Renal cortex interstitium (tissue), 11 donors: ENCODE results near the gene IVD. TPM values are rescaled to one million over a fixed set of nuclear protein-coding genes. Genes with fewer than 3 reads are reported as not detected.
"Not testable (repeated sequence)": the region's sequence is repeated elsewhere in the genome, so short reads cannot be mapped to it uniquely, and the experiment has no call there.

Source experiments
- DNase-seq, 11 donors: peaks; one replicate each; pipeline ENCODE4 v3.0.0-alpha.2; 2013; ENCODE audit warnings: low read depth in 9 of 11, low spot score in 4 of 11; ENCODE audit errors: extremely low read depth in 1 of 11
- polyA plus RNA-seq, 3 donors: library from polyadenylated mRNA; unstranded; fragments of 120-200 nt; gene quantifications; one replicate each; pipeline ENCODE4 v1.2.1, GENCODE V29; 2013; ENCODE audit not compliant: insufficient read length in 3 of 3

Gene IVD
- polyA plus RNA-seq, 3 donors = 74.5 to 94.5 (median 76.0) TPM

DNA sequence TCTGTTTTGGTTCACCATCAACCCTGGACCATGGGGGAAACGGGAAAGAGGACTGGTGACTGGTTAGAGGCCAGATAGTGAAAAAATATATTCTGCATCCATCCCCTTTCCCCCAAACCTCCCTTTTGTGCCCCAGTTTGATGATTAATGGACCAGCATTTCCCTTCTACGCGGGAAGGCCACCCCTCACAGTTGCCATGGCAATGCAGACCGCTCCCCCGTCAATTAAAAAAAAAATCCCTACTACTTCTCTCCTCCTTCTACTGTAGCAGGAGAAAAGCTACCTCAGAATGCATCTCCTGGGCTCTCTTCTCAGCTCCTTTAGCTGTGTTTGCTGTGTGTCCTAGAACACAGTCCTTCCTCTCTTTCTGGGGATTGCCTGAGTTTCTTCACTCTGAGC lies 39.1 kb downstream of the IVD start:
- no peak for DNase-seq

- DNase-seq = no peak
Measured at GRCh38 chr15:40445421-40445922, 39.9 kb downstream of the IVD start.

DNA sequence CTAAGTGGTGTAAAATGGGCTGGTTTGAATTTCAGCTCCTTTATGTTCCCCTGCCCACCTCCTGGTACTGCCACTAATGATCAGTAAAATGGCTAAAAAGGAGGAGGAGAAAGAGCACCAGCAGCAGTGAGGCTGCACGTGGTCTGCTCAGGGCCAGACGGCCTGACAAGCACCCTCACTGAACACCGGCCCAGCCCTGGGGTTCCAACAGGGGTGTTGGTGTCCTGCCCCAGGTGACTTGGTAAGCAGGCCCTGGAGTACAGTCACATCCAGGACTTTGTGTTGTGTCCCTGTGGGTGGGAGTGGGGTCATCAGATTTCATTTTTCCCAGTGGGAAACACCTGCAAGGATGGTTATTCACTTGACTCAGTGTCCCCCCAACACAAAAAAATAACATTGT lies 40.5 kb downstream of the IVD start:
- DNase-seq = no peak

GRCh38 chr15:40448354-40448753 lies 42.8 kb downstream of the IVD start:
- DNase-seq = no peak

- DNase-seq = no peak
Measured at GRCh38 chr15:40449275-40449674, 43.7 kb downstream of the IVD start.

DNA sequence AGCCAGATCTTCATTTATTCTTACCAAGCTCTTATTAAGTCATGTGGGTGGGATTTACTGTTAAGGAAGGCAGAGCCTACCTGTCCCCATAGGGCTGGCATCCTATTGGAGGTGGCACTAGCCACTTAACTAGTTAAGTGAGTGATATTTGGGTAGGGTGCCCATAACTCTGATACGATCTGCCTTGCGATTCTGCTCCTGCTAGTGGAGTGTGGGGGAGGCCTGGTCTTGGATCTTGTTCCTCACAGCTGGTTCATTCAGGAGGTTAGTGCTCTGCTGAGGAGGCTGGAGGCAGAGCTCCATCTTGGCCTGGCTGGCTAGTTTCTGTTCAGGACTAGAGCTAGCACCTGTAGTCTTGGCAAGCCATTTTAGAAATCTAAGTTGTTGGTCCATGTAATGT lies 44.5 kb downstream of the IVD start:
- no peak for DNase-seq

DNA sequence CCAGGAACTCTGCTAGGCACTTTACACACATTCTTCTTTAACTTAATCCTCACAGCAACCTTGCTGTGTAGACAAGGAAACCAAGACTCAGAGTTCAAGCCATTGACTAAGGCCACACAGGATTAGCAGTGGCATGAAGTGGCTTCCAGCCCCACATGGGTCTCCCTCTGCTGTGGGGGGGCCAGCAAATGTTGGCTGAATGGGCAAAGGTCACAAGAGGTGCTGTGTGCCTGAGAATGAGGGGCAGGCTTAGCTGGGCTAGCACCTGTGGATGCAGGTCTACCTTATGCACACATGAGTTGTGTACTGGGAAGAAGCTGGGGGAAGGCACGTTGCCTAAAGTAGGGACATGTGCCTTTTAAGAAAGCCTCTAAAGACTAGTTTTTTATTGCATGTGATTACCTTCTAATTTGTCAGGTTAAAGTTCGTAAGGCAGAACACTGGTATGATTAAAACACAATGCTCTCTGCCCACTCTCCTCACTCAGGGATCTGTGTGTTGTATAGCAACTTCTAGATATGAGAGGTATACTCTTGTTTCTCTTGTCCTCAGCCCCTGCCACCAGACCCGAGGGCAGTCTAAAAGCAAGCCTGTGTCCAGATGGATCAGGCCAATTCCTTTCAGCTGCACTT lies 46.0 kb downstream of the IVD start:
- no peak for DNase-seq

DNA sequence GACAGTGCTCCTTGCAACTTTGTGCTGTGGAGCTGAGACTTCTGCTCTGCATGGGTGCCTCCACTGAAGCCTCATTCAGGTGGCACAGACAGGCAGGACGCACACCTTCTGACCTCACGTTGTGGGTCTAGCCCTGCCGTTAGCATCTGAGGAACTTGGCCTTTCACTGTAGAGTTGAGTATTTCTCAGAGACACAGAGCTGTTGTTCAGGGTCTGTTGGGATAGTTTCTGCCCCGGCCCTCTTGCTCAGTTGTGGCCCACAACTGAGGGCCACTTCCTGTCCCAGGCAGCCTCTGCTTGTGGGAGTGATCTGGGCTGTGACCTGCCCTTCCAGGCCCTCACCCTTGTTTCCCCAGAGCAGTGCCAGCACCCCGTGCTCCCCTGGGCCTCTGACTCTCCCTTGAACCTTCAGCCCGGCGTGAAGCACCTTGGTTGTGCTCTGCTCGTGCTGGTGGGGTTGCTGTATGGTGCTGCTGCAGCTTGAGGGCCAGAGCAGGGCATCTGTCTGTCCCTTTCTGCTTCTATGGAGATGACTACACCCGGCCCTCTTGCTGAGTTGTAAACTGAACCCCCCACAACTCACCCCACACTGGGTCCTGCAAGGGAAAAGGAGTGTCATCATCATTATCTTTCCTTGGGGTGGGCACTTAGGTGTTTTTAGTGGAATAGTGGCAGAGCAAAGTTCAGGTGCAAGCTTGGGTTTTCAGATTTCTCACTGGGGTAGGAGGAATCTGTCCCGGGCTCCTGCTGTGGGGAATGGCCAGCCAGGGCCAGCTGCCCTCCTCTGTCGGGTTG lies 46.9 kb downstream of the IVD start:
- no peak for DNase-seq

DNA sequence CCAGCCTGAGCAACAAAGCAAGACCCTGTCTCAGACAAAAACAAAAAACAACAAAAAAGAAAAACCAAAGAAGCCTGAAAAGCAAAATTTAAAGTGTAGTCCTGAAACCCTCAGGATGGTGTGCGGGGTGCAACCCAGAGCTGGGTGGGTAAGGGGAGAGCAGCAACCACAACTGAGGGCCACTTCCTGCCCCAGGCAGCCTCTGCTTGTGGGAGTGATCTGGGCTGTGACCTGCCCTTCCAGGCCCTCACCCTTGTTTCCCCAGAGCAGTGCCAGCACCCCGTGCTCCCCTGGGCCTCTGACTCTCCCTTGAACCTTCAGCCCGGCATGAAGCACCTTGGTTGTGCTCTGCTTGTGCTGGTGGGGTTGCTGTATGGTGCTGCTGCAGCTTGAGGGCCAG lies 48.3 kb downstream of the IVD start:
- not testable (repeated sequence) for DNase-seq

DNA sequence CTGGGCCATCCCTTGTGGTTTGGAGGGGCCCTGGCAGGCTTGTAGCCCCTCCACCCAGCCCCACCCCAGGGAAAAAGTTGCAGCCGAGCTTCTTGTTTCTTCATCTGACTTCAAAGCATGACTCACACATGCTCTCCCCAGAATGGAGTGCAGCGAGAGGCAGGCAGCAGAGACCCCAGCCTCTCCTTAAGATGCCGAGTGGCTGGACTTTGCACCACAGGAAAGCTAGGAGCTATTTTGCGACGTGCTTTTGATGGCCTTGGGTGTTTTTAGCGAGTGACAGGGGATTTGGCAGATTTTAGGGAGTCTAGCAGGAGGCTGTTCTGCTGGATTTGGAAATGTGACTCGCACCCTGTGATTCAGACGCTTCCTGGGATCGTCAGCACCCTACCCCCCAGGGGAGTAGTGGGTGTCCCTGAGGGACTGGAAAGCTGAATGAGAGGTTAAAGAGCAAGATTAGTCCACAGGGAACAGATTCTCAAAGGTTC lies 49.4 kb downstream of the IVD start:
- no peak for DNase-seq

DNA sequence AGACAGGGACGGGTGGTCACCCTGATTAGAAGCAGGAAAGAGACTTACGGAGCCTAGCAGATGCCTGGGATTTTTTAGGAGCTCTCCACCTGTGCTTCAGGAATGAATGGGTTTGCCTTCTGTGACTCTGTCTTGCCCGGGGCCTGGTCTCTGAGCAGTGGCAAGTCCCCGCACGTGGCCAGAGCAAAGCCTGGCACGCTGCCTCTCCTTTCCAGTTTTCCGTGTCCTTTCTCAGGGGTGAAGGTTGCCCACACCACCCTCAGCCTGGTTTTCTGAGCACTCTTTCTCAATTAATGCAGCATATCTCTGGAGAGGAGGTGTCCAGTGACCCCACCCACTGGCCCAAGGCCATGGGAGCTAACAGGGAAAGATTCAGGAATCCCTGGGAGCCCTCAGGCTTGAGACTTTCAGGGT lies 50.7 kb downstream of the IVD start:
- DNase-seq = no peak

GRCh38 chr15:40456738-40457137 lies 51.1 kb downstream of the IVD start:
- no peak for DNase-seq

- no peak for DNase-seq
Measured at GRCh38 chr15:40458495-40459371, 53.1 kb downstream of the IVD start.

DNA sequence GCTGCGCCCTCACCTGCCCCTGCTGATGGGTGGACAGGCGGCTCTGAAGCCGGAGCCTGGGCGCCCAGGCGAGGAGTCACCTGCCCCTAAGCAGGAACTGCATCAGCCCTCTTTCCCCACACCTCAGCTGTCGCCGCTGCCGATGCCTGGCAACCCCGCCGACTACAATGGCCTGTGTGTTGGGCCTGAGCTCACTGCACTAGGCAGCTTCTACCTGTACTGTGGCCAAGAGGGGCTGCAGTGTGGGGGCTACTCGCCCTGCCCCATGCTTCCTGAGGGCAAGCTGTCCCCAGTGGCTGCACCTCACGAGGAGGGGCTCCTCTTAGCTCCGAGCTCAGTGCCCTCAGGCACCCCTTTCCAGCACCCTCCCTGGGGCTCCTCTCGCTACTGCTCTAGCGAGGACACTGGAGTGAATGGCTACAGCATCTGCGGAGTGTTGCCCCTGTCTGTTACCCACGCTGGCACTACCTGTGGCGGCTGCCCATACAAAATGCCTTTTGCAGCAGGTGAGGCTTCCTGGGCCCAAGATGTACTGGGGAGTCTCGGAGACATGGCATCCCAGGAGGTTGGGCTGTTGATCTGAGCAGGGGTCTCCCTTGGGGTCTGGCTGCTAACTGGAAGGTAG lies 53.9 kb downstream of the IVD start:
- DNase-seq = no peak

DNA sequence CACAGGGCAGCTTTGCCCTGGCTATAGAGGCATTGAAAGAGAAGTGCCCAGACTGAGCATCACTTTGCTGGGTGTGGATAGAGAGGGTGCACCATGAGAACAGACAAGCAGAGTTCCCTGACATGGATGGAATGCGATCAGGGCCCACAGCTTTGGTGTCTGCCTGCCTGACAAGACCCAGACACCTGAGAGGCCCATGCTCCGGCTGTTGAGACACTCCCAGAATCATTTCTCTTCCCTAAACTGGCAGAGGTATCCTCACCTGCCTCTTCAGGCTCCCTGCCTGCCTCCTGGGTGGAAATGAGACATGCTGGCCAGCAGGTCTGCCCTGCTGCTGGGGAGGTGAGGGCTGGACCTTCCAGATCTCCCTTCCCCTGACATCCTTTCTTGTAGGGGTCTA lies 54.8 kb downstream of the IVD start:
- DNase-seq = no peak

- no peak for DNase-seq
Measured at GRCh38 chr15:40461958-40462357, 56.4 kb downstream of the IVD start.

- DNase-seq = no peak
Measured at GRCh38 chr15:40463279-40463678, 57.7 kb downstream of the IVD start.

- DNase-seq = no peak
Measured at GRCh38 chr15:40463886-40464545, 58.4 kb downstream of the IVD start.
